GM23338 (cell line): ENCODE data around the gene XPC.

Experiments used
- CREB1 ChIP-seq: fragments of 250-450 bp; sonication (Bioruptor Pico); IDR thresholded peaks from 2 replicates; pipeline ENCODE4 v1.5.0; 2020; ENCODE audit warnings: low read depth, mild to moderate bottlenecking, moderate library complexity
- CTCF ChIP-seq, 2 experiments: fragments of 200-600 bp in 1 of 2; sonication (generic) in 1 of 2; conservative IDR thresholded peaks; 2 replicates each; pipeline versions ENCODE4 v1.5.1 to v1.6.1; 2016 to 2017; ENCODE audit warnings: antibody characterized with exemption in 2 of 2, low read depth in 2 of 2, mild to moderate bottlenecking in 2 of 2, moderate library complexity in 1 of 2
- ETS1 ChIP-seq: IDR thresholded peaks from 2 replicates; pipeline ENCODE4 v1.6.1; 2016; ENCODE audit warnings: antibody characterized with exemption
- EZH2 ChIP-seq: fragments of 200-600 bp; sonication (generic); IDR thresholded peaks from one replicate; pipeline ENCODE4 v1.8.0; 2017; ENCODE audit warnings: antibody characterized with exemption, mild to moderate bottlenecking, low read depth; ENCODE audit not compliant: unreplicated experiment
- EZH2phosphoT487 ChIP-seq: fragments of 200-600 bp; sonication (generic); IDR thresholded peaks from one replicate; pipeline ENCODE4 v1.8.1; 2018; ENCODE audit warnings: antibody characterized with exemption; ENCODE audit not compliant: unreplicated experiment
- JUNB ChIP-seq: IDR thresholded peaks from one replicate; pipeline ENCODE4 v1.6.1; 2016; ENCODE audit warnings: antibody characterized with exemption; ENCODE audit not compliant: unreplicated experiment
- NANOG ChIP-seq: IDR thresholded peaks from 2 replicates; pipeline ENCODE4 v1.6.1; 2016; ENCODE audit warnings: antibody characterized with exemption, borderline replicate concordance
- POLR2AphosphoS5 ChIP-seq: IDR thresholded peaks from 2 replicates; pipeline ENCODE4 v1.6.1; 2016; ENCODE audit warnings: antibody characterized with exemption, low read depth
- REST ChIP-seq: IDR thresholded peaks from one replicate; pipeline ENCODE4 v1.6.1; 2018; ENCODE audit warnings: antibody characterized with exemption; ENCODE audit not compliant: unreplicated experiment
- STAT1 ChIP-seq: IDR thresholded peaks from one replicate; pipeline ENCODE4 v1.6.1; 2016; ENCODE audit warnings: antibody characterized with exemption; ENCODE audit not compliant: unreplicated experiment
- ZNF331 ChIP-seq: fragments of 250-450 bp; sonication (Bioruptor Pico); IDR thresholded peaks from 2 replicates; pipeline ENCODE4 v1.5.0; 2020; ENCODE audit warnings: low read depth, mild to moderate bottlenecking, moderate library complexity

GRCh38 chr3:14222900-14223594 lies 44.6 kb upstream of the XPC start:
- no peak for TF ChIP-seq CTCF (conservative IDR thresholded peaks at IDR 0.05; ENCODE audit: low read depth in 2 of 2)
- TF ChIP-seq EZH2phosphoT487, result no peak
- no peak for TF ChIP-seq REST
- TF ChIP-seq EZH2, result no peak
- no peak for TF ChIP-seq NANOG
- no peak for TF ChIP-seq STAT1
- no peak for TF ChIP-seq POLR2AphosphoS5
- TF ChIP-seq ETS1, result no peak
- TF ChIP-seq ZNF331 (CRISPR knock-in tag), result no peak
- no peak for TF ChIP-seq CREB1 (CRISPR knock-in tag)
- TF ChIP-seq JUNB, result no peak
